HG02798 (cell line): Measurements from ENCODE around the gene FMN2.
"Not testable (repeated sequence)": the region's sequence is repeated elsewhere in the genome, so short reads cannot be mapped to it uniquely, and the experiment has no call there.

Experiments
- ATAC-seq: cut with Tn5 transposase; IDR thresholded peaks from one replicate; pipeline ENCODE4 v1.9.1; 2021; ENCODE audit warnings: mild to moderate bottlenecking; ENCODE audit not compliant: unreplicated experiment, poor library complexity

FMN2 gene

GRCh38 chr1:240287722-240288121, 196.0 kb downstream of the FMN2 start:
- no peak for ATAC-seq

GRCh38 chr1:240293706-240294105, 202.0 kb downstream of the FMN2 start:
- no peak for ATAC-seq

GRCh38 chr1:240294566-240294965, 202.9 kb downstream of the FMN2 start:
- ATAC-seq, result no peak

DNA sequence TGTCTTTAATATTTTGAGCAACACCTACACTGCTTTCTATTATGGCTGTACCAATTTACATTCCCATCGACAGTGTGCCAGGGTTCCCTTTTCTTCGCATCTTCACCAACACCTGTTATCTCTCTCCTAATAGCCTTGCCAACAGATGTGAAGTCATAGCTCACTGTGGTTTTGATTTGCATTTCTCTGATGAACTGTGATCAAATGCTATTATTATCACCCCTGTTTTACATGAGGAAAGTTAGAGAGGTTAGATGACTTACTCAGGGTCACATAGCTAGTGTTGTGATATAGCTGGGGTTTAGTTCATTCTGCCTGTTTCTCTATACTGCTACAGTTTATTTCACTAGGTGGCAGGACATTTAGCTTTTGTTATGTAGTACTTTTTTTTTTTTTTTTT, 204.1 kb downstream of the FMN2 start:
- ATAC-seq, result peak; percentile 76

DNA sequence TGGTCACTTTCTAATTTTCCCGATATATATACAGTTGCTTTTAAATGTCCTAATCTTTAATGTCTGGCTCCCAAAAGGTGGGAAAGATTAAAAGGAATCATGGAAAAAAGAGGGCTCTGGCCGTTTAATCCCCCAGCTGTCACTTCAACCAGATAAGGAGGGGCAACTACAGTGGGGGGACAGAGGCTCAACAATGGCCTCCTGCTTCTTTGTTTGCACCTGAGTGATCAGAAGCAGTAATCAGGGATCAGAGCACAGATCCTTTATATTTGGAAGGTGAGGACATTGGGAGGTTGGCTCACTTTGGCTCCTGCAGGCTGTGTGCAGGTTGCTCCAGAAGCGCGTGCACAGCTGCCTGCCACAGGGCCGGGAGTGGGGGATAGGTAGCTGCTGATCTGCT, 212.8 kb downstream of the FMN2 start:
- ATAC-seq, result no peak

- no peak for ATAC-seq
Observed at GRCh38 chr1:240306673-240307072, 215.0 kb downstream of the FMN2 start.

DNA sequence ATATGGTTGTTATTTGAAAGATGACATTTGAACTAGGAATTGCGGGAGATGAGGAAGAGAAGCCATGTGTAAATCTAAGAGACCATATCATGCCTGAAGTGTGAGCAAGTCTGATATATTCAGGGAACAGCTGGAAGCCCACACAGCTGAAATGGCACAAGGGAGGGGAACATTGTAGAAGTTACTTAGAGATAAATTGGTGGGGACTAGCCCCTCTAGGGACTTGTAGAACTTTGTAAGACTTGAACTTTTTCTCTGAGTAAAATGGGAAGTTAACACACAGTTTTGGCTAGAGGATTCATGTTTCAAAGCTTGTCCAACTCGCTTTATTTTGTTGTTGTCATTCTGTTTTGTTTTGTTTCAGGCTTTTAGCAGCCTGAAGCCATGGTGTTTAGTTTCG, 216.4 kb downstream of the FMN2 start:
- ATAC-seq, result no peak

DNA sequence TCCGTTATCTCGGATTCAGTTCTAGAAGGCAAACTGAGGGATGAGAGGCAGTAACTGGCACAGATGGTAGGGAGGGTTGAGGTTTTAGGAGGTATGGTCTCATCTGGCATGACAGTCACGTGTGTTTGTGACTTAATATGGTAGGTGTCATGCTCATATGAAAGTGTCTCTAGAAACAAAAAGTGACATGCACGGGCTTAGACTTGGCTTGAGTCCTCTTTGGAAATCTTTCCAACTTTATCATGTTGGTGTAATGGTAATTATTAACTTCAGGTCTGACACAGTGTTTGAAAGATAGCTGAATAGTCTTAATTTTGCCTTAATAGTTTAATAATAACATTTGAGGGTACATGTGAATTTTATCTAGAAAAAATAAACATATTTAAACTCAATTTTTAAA, 218.1 kb downstream of the FMN2 start:
- ATAC-seq, result no peak

GRCh38 chr1:240310226-240310925, 218.7 kb downstream of the FMN2 start:
- no peak for ATAC-seq

- ATAC-seq, result no peak
Observed at GRCh38 chr1:240312872-240313271, 221.2 kb downstream of the FMN2 start.

GRCh38 chr1:240314845-240315801, 223.4 kb downstream of the FMN2 start:
- no peak for ATAC-seq

GRCh38 chr1:240319998-240320397, 228.3 kb downstream of the FMN2 start:
- no peak for ATAC-seq

GRCh38 chr1:240320659-240321058, 229.0 kb downstream of the FMN2 start:
- no peak for ATAC-seq

GRCh38 chr1:240322943-240323342, 231.3 kb downstream of the FMN2 start:
- no peak for ATAC-seq

GRCh38 chr1:240328382-240328781, 236.7 kb downstream of the FMN2 start:
- ATAC-seq, result not testable (repeated sequence)

DNA sequence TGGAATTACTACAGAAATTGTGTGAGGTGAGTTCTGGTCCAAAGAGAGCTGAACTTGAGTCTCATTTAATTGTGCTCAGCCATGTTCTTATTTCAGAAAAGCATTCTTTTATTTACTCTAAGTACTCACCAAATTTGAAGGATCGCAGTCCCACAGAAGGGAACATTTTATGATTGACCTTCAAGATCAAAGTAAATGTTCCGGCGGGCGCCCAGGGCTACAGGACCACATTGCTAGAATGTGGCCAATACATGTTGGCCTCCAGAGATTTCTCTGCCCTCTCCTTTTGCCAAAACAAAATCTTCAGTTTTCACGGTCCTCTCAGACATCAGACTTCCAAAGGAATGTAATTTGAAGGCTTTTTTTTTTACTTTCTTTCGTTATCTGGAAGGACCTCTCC, 237.8 kb downstream of the FMN2 start:
- ATAC-seq, result no peak

- no peak for ATAC-seq
Observed at GRCh38 chr1:240332672-240333071, 241.0 kb downstream of the FMN2 start.

DNA sequence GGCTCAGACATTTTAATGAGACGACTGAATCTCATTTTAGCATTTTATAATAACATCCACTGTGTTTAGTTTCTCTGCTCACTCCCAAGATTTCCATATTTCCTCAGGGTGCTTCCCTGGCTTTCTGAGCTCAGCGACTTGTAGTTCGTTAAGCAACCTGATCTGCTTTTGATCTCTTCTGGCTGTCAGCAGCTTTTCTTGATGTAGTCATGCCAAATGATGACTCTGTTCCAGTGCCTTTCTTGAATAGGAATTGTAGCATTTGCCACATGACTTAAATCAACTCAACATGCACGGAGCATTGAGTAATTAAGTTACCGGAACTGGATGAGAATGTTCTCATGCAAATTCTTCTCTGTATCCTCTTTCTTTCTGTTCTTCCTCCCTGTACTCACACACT, 246.1 kb downstream of the FMN2 start:
- ATAC-seq, result no peak

GRCh38 chr1:240338837-240339236, 247.2 kb downstream of the FMN2 start:
- no peak for ATAC-seq

GRCh38 chr1:240341365-240342250, 249.9 kb downstream of the FMN2 start:
- ATAC-seq, result no peak

DNA sequence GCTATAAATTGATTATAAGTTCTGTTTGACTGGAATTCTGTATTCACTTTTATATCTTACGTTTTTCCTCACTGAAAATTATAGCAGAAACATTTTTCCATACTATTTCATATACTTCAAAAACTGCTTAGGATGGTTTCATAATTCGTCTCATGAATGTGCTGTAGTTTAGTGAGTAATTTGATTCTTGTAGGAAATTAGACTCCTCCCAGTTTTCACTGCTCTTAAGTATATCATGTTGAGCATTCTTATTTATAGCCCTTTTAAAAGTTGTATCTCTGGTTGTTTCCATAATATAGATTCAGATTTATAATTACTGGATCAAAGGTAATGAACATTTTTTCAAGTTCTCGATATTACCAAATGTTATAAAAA, 250.6 kb downstream of the FMN2 start:
- ATAC-seq, result no peak
